Activated CD8-positive, alpha-beta memory T cell treated with anti-CD3 and anti-CD28 coated beads, Interleukin-2, amount 50 U/mL, for 4 hours (primary cell): Measurements from ENCODE around the gene GRB14.

Experiments
- DNase-seq: peaks from one replicate; pipeline ENCODE4 v3.0.0-alpha.2; 2020

The GRB14 gene

GRCh38 chr2:164609790-164610189 lies 11.5 kb downstream of the GRB14 start:
- no peak for DNase-seq

GRCh38 chr2:164606557-164606956 lies 14.7 kb downstream of the GRB14 start:
- DNase-seq: no peak

- no peak for DNase-seq
These were observed 16.0 kb downstream of the GRB14 start for GRCh38 chr2:164605295-164605694.

GRCh38 chr2:164600763-164601162 lies 20.5 kb downstream of the GRB14 start:
- no peak for DNase-seq

- DNase-seq: no peak
These were observed 21.2 kb downstream of the GRB14 start for GRCh38 chr2:164599954-164600589.

- no peak for DNase-seq
These were observed 23.3 kb downstream of the GRB14 start for GRCh38 chr2:164597983-164598382.

GRCh38 chr2:164595031-164595430 lies 26.3 kb downstream of the GRB14 start:
- no peak for DNase-seq

- no peak for DNase-seq
These were observed 27.3 kb downstream of the GRB14 start for GRCh38 chr2:164593959-164594358.

GRCh38 chr2:164593541-164593940 lies 27.7 kb downstream of the GRB14 start:
- no peak for DNase-seq

- no peak for DNase-seq
These were observed 31.8 kb downstream of the GRB14 start for GRCh38 chr2:164589522-164589921.

GRCh38 chr2:164581050-164581449 lies 40.2 kb downstream of the GRB14 start:
- DNase-seq: no peak

- DNase-seq: no peak
These were observed 46.4 kb downstream of the GRB14 start for GRCh38 chr2:164574931-164575330.

- DNase-seq: no peak
These were observed 50.8 kb downstream of the GRB14 start for GRCh38 chr2:164570475-164570874.

GRCh38 chr2:164569378-164569777 lies 51.9 kb downstream of the GRB14 start:
- no peak for DNase-seq

- no peak for DNase-seq
These were observed 53.0 kb downstream of the GRB14 start for GRCh38 chr2:164568317-164568716.

GRCh38 chr2:164567335-164567989 lies 53.8 kb downstream of the GRB14 start:
- DNase-seq: no peak

GRCh38 chr2:164565359-164565758 lies 55.9 kb downstream of the GRB14 start:
- DNase-seq: no peak

- no peak for DNase-seq
These were observed 58.6 kb downstream of the GRB14 start for GRCh38 chr2:164562666-164563065.

- DNase-seq: no peak
These were observed 59.3 kb downstream of the GRB14 start for GRCh38 chr2:164561991-164562390.

GRCh38 chr2:164561416-164561815 lies 59.9 kb downstream of the GRB14 start:
- no peak for DNase-seq

GRCh38 chr2:164560902-164561301 lies 60.4 kb downstream of the GRB14 start:
- DNase-seq: no peak

GRCh38 chr2:164560181-164560792 lies 61.0 kb downstream of the GRB14 start:
- DNase-seq: no peak

GRCh38 chr2:164558450-164558849 lies 62.8 kb downstream of the GRB14 start:
- DNase-seq: no peak

- no peak for DNase-seq
These were observed 66.8 kb downstream of the GRB14 start for GRCh38 chr2:164554487-164554886.

GRCh38 chr2:164551519-164551918 lies 69.8 kb downstream of the GRB14 start:
- no peak for DNase-seq
